HPDE6-E6E7 (cell line): ENCODE results near the gene OTOP2.
"Not testable (repeated sequence)": the region's sequence is repeated elsewhere in the genome, so short reads cannot be mapped to it uniquely, and the experiment has no call there.

Experiments
- DNase-seq: peaks from one replicate; pipeline ENCODE4 v3.0.0; 2011; ENCODE audit warnings: missing footprints; ENCODE audit errors: extremely low spot score

Gene OTOP2

GRCh38 chr17:74951680-74952421, 27.8 kb downstream of the OTOP2 start:
- no peak for DNase-seq

- DNase-seq: no peak
Measured at GRCh38 chr17:74952431-74953133, 28.5 kb downstream of the OTOP2 start.

- no peak for DNase-seq
Measured at GRCh38 chr17:74953134-74953687, 29.1 kb downstream of the OTOP2 start.

- no peak for DNase-seq
Measured at GRCh38 chr17:74954115-74954514, 30.0 kb downstream of the OTOP2 start.

- DNase-seq: no peak
Measured at GRCh38 chr17:74954665-74955421, 30.8 kb downstream of the OTOP2 start.

GRCh38 chr17:74956093-74956492, 32.0 kb downstream of the OTOP2 start:
- no peak for DNase-seq

GRCh38 chr17:74957935-74958740, 34.1 kb downstream of the OTOP2 start:
- DNase-seq: no peak

- no peak for DNase-seq
Measured at GRCh38 chr17:74959826-74960515, 35.9 kb downstream of the OTOP2 start.

- peak; percentile 83 for DNase-seq
Measured at GRCh38 chr17:74960570-74961342, 36.7 kb downstream of the OTOP2 start.

- peak; percentile 87 for DNase-seq
Measured at GRCh38 chr17:74961657-74962350, 37.7 kb downstream of the OTOP2 start.

GRCh38 chr17:74962622-74963394, 38.7 kb downstream of the OTOP2 start:
- no peak for DNase-seq

- DNase-seq: no peak
Measured at GRCh38 chr17:74963656-74964055, 39.6 kb downstream of the OTOP2 start.

- DNase-seq: no peak
Measured at GRCh38 chr17:74964246-74964761, 40.2 kb downstream of the OTOP2 start.

- DNase-seq: no peak
Measured at GRCh38 chr17:74964988-74965622, 41.0 kb downstream of the OTOP2 start.

GRCh38 chr17:74968361-74968780, 44.3 kb downstream of the OTOP2 start:
- DNase-seq: no peak

GRCh38 chr17:74969501-74969900, 45.4 kb downstream of the OTOP2 start:
- DNase-seq: not testable (repeated sequence)

- no peak for DNase-seq
Measured at GRCh38 chr17:74970395-74970794, 46.3 kb downstream of the OTOP2 start.
